Right lobe of liver (tissue), 6 donors: Measurements from ENCODE around the gene CLSTN3. TPM values are rescaled to one million over a fixed set of nuclear protein-coding genes. Genes with fewer than 3 reads are reported as not detected.

Experiments
- ATAC-seq, 4 donors: fragments of 200-7000 bp; cut with Tn5 transposase; one replicate each; pipeline ENCODE4 v1.9.1; 2020; ENCODE audit warnings: mild to moderate bottlenecking in 4 of 4, moderate library complexity in 4 of 4
- DNase-seq, 3 donors: peaks; one replicate each; pipeline ENCODE4 v3.0.0-alpha.2; 2020
- H3K27ac ChIP-seq, 3 donors: fragments of 200-600 bp; one replicate each; pipeline ENCODE4 v1.8.0; 2022
- H3K27me3 ChIP-seq, 2 donors: fragments of 200-600 bp; one replicate each; pipeline ENCODE4 v1.8.0; 2022
- H3K36me3 ChIP-seq, 4 donors: fragments of 200-600 bp; sonication (generic) in 1 of 4; one replicate each; pipeline versions ENCODE4 v1.5.1 to v1.8.0; 2017 to 2022; ENCODE audit warnings: control low read depth in 1 of 4
- H3K4me1 ChIP-seq, 4 donors: fragments of 200-600 bp; sonication (generic) in 1 of 4; one replicate each; pipeline versions ENCODE4 v1.5.1 to v1.8.0; 2017 to 2022; ENCODE audit warnings: control low read depth in 1 of 4
- H3K4me3 ChIP-seq, 3 donors: fragments of 200-600 bp; one replicate each; pipeline ENCODE4 v1.8.0; 2022
- H3K9me3 ChIP-seq, 4 donors: fragments of 200-600 bp; sonication (generic) in 1 of 4; one replicate each; pipeline versions ENCODE4 v1.5.1 to v1.8.0; 2017 to 2022; ENCODE audit warnings: control low read depth in 1 of 4
- POLR2A ChIP-seq: fragments of 450-650 bp; IDR thresholded peaks from one replicate; pipeline ENCODE4 v1.6.1; 2017; ENCODE audit warnings: antibody characterized with exemption, mild to moderate bottlenecking
- WGBS: methylation state at CpG from one replicate; pipeline ENCODE4 v1.1.6; 2018; ENCODE audit warnings: low coverage, low lambda C conversion rate; ENCODE audit not compliant: insufficient coverage; ENCODE audit errors: missing lambda C conversion rate; 5-methylcytosine and 5-hydroxymethylcytosine counted together
- intact Hi-C, 2 donors: fragments of 100-400 bp; cut with DNase I; formaldehyde crosslinking; loops; one replicate each; pipeline versions ENCODE4 v1.11.2 to v1.14.1; 2022
- total RNA-seq, 6 experiments: library from RNA; depleted of rRNA in 2 of 6; stranded (reverse); fragments of >200 nt in 2 of 6; fragmentation: NEBNext Ultra II Directional in 3 of 6; extraction: Animal tissue kit (Norgen Biotek cat#: 25700) in 3 of 6; gene quantifications; one replicate each; pipeline versions ENCODE4 v1.1.0 to v1.2.4, GENCODE V29; 2016 to 2023
- TF ChIP-seq, protein P1 (sequence below), 4 donors: fragments of 200-600 bp in 3 of 4; fragments of 450-650 bp in 1 of 4; IDR thresholded peaks; one replicate each; pipeline versions ENCODE4 v1.5.1 to v1.8.0; 2016 to 2022; ENCODE audit warnings: antibody characterized with exemption in 4 of 4, mild to moderate bottlenecking in 2 of 4
- donor health status: DM: no; HTN: yes; CAD: no.
- donor health status: DM: no; HTN: no; CAD: no.
- donor health status: DM: no; HTN: no; CAD: no.
- donor health status: DM: no; HTN: yes; CAD: no.
- donor health status: DM: no; HTN: yes; CAD: no.

CLSTN3 gene
- total RNA-seq, 6 experiments from 2014 or later = 38.9 to 55.2 (median 43.1) TPM

- H3K27ac ChIP-seq = peak overlapping the region in 2 of 3 donors; percentile 18 to 20
- peak in 3 of 4 donors; percentile 12 to 16 (median 12) for ATAC-seq
- H3K36me3 ChIP-seq = peaks cover 2 to 24% (median 8%) of the 10 kb centered on the region in 4 donors
- DNase-seq = peak in 1 of 3 donors; percentile 55
- H3K4me3 ChIP-seq = no peak overlapping the region
- peak; percentile 43 for TF ChIP-seq POLR2A
- TF ChIP-seq, protein P1, sequence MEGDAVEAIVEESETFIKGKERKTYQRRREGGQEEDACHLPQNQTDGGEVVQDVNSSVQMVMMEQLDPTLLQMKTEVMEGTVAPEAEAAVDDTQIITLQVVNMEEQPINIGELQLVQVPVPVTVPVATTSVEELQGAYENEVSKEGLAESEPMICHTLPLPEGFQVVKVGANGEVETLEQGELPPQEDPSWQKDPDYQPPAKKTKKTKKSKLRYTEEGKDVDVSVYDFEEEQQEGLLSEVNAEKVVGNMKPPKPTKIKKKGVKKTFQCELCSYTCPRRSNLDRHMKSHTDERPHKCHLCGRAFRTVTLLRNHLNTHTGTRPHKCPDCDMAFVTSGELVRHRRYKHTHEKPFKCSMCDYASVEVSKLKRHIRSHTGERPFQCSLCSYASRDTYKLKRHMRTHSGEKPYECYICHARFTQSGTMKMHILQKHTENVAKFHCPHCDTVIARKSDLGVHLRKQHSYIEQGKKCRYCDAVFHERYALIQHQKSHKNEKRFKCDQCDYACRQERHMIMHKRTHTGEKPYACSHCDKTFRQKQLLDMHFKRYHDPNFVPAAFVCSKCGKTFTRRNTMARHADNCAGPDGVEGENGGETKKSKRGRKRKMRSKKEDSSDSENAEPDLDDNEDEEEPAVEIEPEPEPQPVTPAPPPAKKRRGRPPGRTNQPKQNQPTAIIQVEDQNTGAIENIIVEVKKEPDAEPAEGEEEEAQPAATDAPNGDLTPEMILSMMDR (IDR thresholded peaks at IDR 0.05) = no peak
- intact Hi-C loops = loop anchor here in 1 of 2 donors (10.0 kb wide), 1 partner anchor 139 kb away; the partner anchor contains the start of gene PTPN6
- 18% methylated on average over 6 of the region's 10 CpGs for WGBS
- peaks cover 0 to 43% (median 14%) of the 10 kb centered on the region in 4 donors for H3K4me1 ChIP-seq
- no peaks in the 10 kb centered on the region for H3K9me3 ChIP-seq
- no peaks in the 10 kb centered on the region for H3K27me3 ChIP-seq
Observed at GRCh38 chr12:7093892-7094291, 36.3 kb upstream of the CLSTN3 start.

DNA sequence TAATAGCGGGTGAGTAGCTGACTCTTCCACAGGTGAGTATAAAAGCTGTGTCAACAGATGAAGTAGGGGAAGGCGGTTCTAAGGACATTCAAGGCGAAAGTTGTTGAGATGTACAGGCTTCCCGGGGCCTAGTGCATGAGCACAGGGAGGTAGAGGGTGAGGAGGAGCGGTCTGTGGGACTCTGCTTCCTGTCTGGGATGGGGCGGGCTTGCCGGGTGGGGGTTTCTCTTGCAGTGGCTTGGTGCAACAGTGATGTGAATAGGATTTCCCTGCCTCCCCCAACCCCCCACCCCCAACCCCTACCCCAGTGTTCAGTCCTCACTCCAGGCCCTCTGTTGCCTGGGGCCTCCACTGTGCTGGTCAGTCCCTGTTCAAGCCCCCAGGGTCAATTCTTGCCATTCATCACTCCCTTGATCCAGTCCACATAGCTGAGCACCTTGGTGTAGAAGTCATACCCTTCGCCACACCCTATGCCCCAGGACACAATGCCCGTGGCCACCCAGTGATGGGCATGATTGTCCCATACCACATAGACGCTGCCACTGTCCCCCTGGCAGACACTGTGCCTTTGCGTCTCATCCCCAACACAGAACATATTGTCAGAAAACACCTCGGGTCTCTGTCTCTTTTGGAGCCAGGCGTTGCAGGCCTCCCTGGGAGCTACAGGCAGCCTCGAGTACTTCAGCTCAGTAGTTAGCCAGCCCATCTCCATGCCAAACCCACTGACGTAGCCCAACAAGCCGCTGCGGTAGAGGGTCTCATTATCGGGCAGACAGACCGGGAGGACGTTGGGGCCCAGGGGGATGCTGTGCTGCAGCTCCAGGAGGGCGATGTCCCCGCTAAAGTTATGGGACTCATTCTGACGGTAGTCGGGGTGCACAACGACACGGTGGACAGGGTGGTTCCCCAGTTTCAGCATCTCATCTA, 33.9 kb upstream of the CLSTN3 start:
- WGBS = 72% methylated on average over 10 of the region's 26 CpGs
- intact Hi-C loops = loop anchor here in 1 of 2 donors (5.0 to 10.0 kb wide), 2 partner anchors 34 to 141 kb away; partner anchors contain the start of genes C1S and PTPN6

DNA sequence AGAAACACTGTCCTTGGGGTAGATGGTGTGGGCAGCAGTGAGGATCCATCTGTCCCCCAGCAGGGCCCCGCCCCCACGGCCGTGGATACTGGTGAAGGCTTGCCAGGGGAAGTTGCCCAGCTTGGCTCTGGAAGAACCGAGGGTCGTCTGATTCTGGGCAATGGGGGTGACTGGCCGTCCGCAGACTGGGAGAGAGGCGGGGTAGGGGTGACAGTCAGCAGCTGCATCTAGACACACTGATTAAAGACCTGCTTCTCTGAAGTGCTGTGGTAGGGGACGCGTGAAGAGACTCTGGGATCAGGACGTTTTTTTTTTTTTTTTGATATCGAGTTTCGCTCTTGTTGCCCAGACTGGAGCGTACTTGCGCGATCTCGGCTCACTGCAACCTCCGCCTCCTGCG, 33.2 kb upstream of the CLSTN3 start:
- WGBS = 72% methylated on average over 6 of the region's 19 CpGs
- Histone ChIP-seq H3K9me3 (no peaks in the 10 kb centered on the region), H3K27me3 (no peaks in the 10 kb centered on the region), H3K36me3 (peaks cover 0 to 29% (median 7%) of the 10 kb centered on the region in 4 donors), H3K4me1 (peaks cover 0 to 30% (median 8%) of the 10 kb centered on the region in 4 donors), H3K27ac (no peak overlapping the region), H3K4me3 (no peak overlapping the region)
- DNase-seq = peak in 1 of 3 donors; percentile 47
- intact Hi-C loops = loop anchor here in 1 of 2 donors (5.0 to 10.0 kb wide), 2 partner anchors 35 to 142 kb away; partner anchors contain the start of genes C1S and PTPN6
- TF ChIP-seq, protein P1 (IDR thresholded peaks at IDR 0.05) = no peak
- no peak for TF ChIP-seq POLR2A
- ATAC-seq = no peak

More for the DNA sequence above, 33.9 kb upstream of the CLSTN3 start:
- Histone ChIP-seq H3K4me3 (no peak overlapping the region), H3K9me3 (no peaks in the 10 kb centered on the region), H3K4me1 (peaks cover 0 to 30% (median 8%) of the 10 kb centered on the region in 4 donors), H3K27ac (no peak overlapping the region), H3K36me3 (peaks cover 0 to 26% (median 7%) of the 10 kb centered on the region in 4 donors), H3K27me3 (no peaks in the 10 kb centered on the region)
- DNase-seq (peak in 1 of 3 donors; percentile 45), ATAC-seq (no peak)
- no peak for TF ChIP-seq POLR2A
- TF ChIP-seq, protein P1 (IDR thresholded peaks at IDR 0.05) = no peak

DNA sequence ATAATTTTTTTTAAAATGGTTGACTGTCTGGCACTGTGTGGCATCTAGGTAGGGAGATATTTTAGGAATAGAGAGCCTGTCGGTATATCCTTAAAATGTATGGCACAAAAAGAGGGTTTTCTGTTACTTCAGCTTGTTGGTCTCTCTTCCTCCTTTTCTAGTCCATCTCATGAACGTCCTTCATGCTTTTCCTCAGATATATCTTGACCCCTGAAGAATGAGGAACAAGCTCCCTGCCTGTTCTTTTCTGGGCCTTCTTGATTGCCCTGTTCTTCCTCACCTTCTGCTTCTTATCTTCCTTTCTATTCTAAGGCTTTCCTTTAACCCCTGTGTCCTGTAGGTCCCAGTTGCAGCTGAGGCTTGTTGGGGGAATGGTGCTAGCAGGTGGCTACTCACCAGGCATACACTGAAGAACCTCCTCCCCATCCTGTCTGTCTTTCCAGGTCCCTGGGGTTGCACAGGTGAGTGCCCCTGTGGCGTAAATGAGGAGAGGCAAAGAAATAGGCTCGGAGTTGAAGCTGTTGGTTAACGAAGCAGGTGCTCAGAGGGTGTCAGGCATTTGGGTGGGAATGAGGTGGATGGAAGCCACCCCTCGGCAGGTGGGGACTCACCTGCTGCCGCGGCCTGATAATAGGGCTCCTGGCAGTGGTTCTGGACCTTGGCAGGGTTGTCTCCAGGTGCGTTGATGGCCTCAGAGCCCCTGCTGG, 30.7 kb upstream of the CLSTN3 start:
- Histone ChIP-seq H3K9me3 (no peaks in the 10 kb centered on the region), H3K36me3 (peaks cover 0 to 46% (median 7%) of the 10 kb centered on the region in 4 donors), H3K27ac (no peak overlapping the region), H3K27me3 (no peaks in the 10 kb centered on the region), H3K4me3 (no peak overlapping the region), H3K4me1 (peaks cover 0 to 20% (median under 1%) of the 10 kb centered on the region in 4 donors)
- no peak for TF ChIP-seq POLR2A
- TF ChIP-seq, protein P1 (IDR thresholded peaks at IDR 0.05) = no peak
- DNase-seq (peak in 1 of 3 donors; percentile 40), ATAC-seq (no peak)
- 74% methylated on average over 8 of the region's 9 CpGs for WGBS
- intact Hi-C loops = loop anchor here in 1 of 2 donors (5.0 to 10.0 kb wide), 2 partner anchors 37 to 145 kb away; partner anchors contain the start of genes C1S and PTPN6
